ENCODE results near the gene FMOD. TPM values are rescaled to one million over a fixed set of nuclear protein-coding genes. Genes with fewer than 3 reads are reported as not detected.

The FMOD gene
- total RNA-seq, 1 donor from 2014 or later, result 0.07 TPM

DNA sequence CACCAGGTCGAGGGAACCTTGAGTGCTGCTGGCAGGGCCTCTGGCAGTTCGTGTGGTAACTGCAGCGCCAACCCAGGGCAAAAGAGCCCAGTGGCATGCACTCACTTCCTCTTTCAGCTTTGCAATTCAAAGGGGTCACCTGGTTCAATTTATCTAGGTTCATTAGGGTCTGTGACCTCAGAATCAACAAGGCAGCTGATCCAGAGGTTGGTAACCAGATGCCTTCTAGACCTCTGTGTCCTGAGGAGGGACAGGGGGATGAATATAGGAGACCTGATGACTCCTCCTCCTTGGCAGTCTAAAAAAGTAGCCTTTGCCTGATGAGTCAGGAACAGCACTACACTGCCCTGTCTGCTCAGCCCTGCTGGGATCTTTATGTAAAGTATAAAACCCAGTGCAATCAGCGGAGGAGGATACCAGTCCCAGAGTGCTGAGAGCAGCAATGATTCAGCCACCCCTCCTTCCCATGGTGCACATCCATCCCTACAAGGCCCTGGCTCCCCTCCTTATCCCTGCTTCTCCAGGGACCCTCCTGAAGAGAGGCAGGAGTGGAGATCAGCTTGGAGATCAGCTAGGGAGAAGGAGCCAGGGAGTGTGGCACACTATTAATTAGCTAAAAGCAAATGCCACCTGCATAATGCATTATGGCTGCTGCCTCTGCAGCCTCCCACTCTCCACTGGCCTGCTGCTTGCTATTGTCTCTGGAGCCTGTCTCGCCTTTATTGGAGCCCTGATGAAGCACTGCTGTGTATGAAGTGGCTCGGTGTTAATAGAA lies 11.2 kb upstream of the FMOD start:
- DNase-seq (ENCODE audit: low read depth, low spot score), result no peak

DNA sequence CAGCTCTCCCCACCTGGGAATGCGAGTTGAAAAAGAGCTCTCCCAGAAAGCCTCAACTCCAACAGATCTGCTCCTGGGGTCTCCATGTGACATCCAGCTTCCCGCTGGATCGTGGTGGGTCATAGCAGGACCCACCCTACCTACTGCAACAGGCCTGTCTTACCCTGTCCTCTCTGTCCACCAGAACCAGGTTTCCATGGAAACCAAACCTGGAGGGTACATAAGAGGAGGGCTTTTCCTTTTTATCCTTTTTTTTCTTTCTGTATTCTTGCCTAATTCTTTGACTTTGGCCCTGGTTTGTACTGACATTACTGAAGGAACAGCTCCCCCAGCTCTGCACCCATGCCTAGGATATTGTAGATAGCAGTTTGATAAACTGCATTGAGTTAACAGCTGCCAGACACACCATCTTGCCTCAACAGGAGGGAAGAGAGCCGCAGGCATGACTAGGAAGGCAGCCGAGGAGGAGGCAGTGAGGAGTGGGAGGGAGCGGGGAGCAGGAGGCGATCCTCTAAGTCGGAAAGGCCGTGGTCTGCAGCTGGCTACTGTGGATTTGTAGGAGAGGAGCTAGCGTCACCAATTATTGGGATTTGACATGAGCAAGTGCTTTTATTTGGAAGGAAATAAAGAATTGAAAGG lies 9.7 kb upstream of the FMOD start:
- DNase-seq (ENCODE audit: low read depth, low spot score), result no peak

DNA sequence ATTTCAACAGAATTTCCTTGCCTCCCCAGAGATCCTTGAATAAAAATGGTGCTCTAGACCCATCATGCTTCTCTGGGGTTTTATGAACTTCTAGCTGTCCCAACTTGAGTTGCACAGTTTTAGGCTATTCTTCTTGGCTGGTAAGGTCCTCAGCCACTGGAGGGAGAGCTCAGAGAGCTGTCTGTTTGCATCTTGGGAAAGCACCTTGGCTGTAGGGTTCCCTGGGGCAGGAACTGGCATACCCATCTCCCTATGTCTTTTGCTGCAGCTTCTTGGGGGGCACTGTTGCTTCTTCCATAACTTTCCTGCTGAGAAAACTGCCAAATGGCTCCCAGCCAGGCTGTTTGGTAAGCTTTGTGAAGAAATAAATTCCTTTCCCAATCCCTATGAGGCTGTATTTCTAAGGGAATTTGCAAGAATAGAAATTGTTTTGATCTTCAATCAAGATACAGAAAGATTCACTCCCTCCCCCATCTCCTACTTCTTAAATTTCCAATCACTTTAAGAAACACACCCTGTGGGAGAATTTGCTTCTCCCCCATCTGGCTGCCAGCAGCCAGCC lies 8.2 kb upstream of the FMOD start:
- DNase-seq (ENCODE audit: low read depth, low spot score), result no peak

DNA sequence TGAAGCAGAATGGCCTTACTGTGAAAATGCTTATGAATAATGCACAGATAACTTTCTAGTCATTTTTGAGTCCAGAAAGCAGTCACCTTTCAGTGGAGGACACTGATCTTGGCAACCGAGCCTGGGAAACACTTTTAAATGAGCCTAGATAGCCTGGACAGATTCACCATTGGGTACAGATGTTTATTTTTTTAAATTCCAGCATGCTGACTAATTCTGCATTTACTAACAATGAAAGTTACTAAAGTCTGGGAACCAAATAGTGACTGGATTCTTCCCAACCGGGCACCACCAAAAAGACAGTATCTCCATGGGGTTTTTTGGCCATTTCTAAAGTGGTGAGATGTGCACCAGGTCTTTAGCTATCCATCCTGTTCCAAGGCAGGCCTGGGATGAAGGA lies 3.3 kb upstream of the FMOD start:
- DNase-seq (ENCODE audit: low read depth, low spot score), result no peak

DNA sequence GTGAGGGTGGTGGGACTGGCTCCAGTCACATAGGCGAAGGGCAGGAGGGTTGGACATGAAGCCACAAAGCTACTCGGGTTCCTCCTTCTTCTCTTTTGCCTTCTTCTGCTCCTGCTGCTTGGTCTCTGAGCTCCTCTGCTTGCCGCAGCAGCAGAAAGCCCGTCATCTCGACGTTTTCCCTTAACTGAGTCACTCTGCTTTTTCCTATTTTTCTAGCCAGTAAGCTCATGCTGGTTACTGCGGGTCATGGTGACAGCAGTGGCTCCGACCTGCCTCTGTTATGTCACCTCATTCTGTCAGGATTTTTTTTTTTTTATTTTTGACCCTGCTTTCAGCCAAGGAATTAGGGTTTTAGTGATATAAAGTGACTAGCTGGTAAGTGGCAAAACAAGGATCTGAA lies 2.6 kb upstream of the FMOD start:
- no peak for DNase-seq (ENCODE audit: low read depth, low spot score)

DNA sequence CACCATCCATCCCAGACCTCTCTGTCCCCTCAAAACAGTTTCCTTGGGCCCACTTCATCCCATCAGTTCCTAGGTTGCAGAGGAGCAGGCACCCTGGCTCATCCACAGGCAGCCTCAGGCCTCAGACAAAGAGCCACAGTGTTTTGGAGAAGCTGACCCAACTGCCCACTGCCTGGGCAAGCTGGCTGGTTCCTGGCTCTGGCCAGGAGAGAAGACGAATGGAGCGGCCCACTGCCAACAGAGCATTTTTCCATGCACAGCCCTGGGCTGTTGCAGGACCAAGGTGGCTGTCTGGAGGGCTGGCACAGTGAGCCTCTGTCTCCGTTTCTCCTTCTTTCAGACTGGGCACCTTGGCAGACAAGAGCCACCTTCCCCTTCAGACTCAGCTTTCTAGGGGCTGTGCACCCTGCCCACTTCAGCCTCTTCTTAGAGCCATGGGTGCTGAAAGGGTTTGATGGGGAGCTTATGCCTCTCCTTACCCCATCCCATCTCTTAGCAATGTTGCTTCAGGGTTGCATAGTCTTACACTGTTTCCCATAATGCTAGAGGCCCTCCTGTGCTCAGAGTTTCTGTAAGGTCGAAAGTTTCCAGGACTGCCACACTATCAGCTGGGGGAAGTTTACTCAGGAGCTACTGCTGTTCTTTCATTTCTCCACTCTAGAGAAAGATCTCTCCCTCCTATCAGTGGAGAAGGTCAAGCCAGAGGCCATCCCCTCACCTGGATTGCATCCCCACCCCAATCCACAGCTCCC lies 973 bp downstream of the FMOD start:
- DNase-seq (ENCODE audit: low read depth, low spot score), result no peak

DNA sequence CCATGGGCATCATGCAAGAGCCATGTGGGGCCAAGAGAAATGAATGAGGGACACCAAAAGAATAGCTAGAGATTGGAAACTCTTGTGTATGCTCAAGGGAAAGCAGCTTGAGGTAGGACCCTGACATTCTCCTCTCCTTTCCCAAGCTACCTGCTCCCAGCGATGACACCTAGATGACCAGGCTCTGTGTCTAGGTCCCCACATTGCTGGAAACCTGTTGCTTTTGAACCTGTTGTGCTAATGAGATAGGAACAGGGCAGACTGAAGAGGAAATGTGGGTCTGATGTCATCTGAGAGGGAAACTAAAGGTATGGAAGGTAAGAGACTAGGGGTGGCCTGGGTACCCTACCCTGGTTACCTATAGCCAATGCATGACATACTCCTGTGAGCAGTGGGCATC lies 1.8 kb downstream of the FMOD start:
- no peak for DNase-seq (ENCODE audit: low read depth, low spot score)

DNA sequence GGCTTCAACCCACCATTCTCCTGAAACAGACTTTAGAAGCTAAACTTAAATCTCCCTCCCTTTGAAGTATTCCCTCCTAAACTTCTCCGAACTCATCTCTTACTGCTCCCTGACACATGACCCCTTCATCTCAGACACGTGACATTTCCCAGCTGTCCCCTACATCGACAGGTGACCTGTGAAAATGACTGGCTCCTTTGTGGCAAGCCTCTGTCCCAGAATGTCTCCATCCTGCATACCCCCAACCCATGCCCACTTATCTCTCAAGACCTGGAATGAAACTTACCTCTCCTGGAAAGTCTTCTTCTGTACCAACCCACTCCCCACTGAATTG lies 4.2 kb downstream of the FMOD start:
- no peak for DNase-seq (ENCODE audit: low read depth, low spot score)

DNA sequence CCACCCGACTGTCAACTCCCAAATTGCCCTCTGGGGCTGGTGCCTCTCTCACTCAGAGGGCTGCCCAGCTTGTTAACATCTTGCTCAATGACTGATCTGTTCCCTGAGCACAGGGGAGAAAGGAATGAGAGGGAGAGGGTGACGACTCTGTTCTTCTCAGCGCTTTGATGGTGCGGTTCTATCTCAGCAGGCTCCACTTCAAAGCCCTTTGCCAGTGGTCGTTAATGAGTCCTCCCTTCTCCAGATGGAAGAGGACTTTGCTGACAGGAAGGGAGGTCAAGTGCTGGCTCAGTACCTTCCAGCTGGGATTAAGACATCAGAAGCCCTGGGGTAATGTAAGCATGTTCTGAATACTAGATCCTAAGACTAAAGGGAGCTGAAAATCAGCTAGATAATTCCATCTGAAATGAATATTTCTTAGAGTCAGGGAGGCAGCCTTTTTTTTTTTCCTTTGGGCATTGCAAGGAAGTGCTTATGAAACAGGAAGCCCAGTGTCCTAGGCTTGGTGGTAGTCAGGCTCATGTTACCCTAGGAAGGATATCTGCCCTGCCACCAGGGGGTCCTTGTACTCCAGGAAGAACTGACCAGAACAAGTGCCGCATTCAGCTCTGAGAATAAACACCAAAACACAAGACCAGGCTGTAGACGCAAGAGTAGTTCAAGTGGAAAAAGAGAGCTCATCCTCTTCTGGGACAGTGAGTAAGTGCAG lies 4.7 kb downstream of the FMOD start:
- no peak for DNase-seq (ENCODE audit: low read depth, low spot score)

DNA sequence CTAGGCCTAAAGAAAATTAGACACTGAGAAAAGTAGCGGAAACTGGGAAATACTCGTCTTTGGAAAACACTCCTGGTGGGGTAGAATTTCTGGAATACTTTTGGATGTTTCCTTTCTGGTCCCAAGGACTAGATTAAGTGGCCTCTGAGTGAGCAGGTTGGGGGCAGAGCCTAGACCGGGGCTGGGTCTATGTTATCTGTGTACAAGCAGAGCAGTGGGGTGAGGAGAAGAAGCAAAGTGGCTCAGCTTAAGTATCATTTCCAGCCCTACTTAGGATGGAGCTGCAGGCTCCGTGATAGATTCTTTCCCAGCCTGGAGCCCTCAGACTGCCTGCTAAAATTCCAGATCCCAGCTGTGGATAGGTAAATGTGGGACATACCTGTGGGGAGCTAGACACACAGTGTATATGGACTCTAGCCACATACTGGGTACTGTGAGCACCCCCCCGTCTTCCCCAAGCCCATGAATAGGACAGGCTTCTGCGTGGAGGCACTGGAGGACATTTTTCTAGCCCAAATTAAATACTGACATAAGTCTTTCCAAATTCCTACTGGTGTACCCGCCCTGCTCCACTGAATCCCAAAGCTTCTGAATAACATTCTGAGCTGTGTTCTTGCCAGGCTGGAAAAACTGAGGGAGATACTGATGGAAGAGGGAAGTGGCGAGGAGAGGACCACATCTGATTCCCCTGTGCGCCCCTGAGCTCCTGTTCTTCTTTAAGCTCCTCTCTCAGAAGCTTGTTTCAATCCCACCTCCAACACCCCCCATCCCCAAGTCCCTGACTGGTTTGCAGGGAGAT lies 6.8 kb downstream of the FMOD start:
- DNase-seq (ENCODE audit: low read depth, low spot score), result no peak

DNA sequence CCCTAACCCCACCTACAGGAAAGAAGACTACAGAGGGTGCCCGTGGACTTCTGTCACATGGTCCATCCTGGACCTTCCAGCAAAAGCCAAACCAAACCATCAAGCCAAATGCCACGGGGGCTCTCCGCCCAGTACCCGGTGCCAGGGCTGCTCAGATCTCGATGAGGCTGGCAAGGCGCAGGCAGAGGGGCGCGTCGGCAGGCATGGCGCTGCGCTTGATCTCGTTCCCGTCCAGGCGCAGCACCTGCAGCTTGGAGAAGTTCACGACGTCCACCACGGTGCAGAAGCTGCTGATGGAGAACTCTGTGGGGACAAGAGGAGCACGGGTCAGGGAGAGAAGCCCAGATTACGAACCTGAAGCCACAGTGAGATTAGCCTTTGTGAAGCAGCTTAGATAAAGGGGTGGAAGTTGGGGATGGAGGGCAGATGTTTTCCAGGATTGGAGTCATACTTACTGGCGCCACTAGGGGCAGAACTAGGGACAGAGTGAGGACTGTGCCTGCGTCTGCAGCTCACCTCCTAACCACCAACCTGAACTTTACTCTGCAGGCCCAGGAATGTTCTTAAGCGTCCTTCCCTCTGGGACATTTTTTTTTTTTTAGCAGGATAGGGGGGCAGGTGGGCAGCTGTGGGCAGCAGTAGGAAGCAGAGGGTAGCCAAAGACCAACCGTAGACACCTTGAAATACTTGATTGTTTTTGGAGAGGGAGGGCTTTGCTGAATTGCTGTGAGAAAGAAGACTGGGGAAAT lies 8.6 kb downstream of the FMOD start:
- DNase-seq (ENCODE audit: low read depth, low spot score), result no peak

DNA sequence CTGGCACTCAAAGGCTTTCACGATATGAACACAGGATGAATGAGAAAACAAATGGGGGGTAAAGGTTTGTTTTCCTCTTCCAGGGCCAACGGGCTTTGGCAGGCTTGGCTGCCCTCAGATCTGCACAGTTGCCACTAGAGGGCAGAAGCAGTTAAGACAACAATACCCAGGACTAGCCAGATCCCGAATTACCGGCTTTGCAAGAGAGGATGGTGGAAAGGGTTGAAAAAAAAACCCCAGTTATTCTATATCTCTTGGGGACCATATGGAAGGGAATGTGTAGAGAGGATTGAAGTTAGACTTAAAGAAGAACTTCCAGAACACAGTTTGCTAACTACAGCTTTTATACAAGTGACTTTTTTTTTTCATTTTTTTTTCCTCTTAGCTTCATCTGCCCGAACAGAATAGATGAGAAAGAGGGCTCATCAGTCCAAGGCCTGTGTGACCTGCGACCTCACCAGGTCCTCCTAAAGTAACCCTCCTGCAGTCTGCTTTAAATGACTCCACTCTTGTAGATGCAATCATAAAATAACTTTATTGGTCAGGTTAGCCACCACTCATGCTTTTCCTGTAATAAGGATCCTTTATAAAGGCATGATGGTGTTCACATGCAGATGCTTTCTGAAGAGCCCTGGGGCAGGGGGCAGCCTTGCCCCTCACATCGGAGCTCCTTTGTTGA lies 10.7 kb downstream of the FMOD start:
- DNase-seq (ENCODE audit: low read depth, low spot score), result peak; percentile 57

DNA sequence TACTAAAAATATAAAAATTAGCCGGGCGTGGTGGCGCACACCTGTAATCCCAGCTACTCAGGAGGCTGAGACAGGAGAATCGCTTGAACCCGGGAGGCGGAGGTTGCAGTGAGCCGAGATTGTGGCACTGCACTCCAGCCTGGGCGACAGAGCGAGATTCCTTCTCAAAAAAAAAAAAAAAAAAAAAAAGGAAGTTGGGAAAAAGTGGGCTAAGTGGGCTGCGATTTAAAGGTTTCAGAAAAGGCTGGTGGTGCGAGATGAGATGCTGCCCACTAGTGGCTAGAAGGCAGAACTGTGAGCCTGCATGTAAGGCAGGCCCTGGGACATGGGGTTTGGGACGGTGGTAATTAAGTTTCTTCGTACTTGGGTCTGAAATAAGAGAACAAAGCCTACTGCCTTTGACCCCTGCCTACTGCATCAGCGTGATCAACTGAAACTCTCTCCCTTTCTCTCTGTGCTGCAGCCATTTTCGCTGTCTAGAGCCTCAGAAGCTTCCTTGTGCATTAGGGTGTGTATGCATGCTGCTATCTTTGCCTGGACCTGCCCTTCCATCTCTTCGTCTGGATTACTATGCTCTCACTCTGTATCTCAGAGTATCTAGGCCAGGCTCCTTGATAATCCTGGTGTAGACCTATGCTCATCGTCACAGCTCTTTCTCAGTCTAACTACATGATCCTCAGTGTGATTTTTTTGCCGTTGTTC lies 12.4 kb downstream of the FMOD start:
- DNase-seq (ENCODE audit: low read depth, low spot score), result peak; percentile 36

DNA sequence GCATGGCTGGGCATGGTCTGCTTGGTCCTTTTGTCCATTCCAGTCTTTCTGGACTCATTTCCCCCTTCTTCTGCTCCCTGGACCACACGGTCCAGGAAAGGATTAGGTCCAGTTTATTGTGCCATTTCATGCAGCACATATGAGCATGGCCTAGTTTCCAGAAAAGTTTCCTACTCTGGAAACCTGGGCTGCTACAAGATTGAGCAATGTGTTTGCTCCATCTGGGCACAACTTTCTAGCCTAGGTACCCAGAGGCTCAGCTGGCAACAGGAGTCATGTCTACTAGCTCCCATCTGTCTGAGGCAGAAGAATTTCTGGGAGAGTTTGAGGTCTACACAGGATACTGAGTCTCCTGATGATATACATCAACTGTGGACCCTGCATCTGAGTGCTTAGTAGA lies 14.8 kb downstream of the FMOD start:
- no peak for DNase-seq (ENCODE audit: low read depth, low spot score)

DNA sequence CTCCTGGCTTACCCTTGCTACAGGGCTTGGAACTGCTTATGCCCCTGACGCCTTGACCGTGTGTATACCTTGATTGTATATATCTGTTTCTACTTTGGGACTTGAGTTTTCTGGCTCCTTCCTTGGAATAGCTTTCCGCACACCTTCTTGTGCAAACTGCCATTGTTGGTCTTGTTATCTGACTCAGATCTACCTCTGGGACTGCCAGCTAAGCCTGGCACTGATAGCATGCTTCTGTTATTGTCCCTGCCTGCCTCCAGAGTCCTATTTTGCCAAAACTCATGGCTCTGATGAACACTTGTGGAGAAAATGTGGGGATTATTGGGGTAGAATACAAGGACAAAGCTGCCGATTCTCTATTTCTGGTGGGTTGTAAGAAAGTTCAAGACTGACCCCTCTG lies 15.4 kb downstream of the FMOD start:
- no peak for DNase-seq (ENCODE audit: low read depth, low spot score)

DNA sequence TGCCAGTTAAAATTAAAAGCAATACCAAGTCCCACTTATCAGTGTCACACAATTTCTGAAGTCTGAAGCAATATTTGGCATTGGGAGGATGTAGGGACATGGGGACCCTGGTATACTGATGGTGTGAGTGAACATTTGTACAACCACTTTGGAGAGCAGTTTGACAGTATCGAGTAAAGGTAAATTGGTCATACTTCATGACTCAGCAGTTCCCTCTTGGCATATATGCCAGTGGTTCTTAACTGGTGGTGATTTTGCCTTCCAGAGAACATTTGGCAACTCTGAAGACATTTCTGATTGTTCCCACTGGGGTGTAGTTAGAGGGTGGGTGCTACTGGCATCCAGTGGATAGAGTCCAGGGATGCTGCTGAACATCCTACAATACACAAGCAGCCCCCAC lies 19.7 kb downstream of the FMOD start:
- DNase-seq (ENCODE audit: low read depth, low spot score), result no peak

DNA sequence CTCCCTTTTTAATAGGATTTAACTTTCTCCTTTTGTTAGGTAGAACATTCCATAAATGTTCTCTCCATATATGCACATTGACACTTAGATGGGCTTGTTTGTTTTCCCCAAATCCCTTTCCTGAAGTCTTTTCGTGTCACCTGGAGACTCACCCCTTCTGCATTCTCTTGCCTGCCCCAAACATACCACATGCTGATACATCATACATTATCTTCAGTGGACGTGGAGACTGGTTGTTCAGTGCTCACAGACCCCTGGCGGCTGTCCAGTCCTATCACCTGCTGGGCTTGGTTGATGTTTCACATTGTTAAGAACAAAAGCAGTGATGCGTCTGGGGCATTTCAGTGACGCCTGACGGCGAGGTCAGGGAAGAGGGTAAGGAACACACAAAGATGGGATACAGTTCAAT lies 22.2 kb downstream of the FMOD start:
- no peak for DNase-seq (ENCODE audit: low read depth, low spot score)

DNA sequence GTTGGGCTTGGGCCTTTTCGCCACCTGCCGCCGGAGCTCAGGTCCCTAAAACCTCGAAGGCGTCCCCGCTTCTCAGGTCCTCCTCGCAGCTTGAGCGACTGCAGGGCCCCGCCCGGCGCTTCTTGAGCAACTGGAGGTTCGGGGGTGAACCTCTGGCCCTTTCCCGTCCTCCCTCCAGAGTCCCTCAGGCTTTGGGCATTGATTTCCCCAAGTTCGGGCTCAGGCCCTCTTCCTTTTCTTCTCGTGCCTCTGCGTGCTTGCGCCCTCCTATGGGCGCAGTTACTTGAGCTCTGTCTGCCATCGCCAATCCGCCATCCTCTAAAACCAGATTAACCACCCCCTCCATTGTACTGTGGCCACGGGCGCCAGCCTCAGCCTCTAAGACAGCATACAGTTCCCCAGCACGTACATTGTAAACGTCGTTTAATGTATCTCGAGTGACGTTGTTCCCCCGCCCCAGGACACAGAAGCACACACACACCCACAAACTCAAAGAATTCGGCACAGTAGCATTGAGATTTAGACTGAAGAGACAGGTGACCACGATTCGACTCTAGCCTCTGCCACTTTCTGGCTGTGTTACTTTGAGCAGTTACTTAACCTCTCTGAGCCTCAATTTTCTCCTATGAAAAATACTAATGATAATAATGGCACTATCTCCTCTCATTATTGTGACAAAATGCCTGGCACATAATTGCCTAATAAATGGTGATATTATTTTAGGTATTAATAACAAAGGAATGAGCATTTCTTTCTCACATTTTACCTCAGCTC lies 23.1 kb downstream of the FMOD start:
- DNase-seq (ENCODE audit: low read depth, low spot score), result no peak
